H9 (cell line): ENCODE results near the gene FRYL. TPM values are rescaled to one million over a fixed set of nuclear protein-coding genes. Genes with fewer than 3 reads are reported as not detected.

Experiments used
- DNase-seq: peaks from one replicate; pipeline ENCODE4 v3.0.0-alpha.2; 2017
- H2AFZ ChIP-seq: one replicate; pipeline ENCODE4 v1.6.1; 2013; ENCODE audit warnings: mild to moderate bottlenecking, low read length, control low read depth, moderate library complexity
- H2AK5ac ChIP-seq: 2 replicates; pipeline ENCODE4 v1.6.1; 2013; ENCODE audit warnings: low read length, control low read depth, mixed read lengths; ENCODE audit not compliant: insufficient read length
- H2BK120ac ChIP-seq: one replicate; pipeline ENCODE4 v1.6.1; 2013; ENCODE audit warnings: low read depth, mild to moderate bottlenecking, low read length, control low read depth, inconsistent platforms; ENCODE audit not compliant: poor library complexity, severe bottlenecking
- H2BK12ac ChIP-seq: 2 replicates; pipeline ENCODE4 v1.6.1; 2013; ENCODE audit warnings: low read length, control low read depth, mixed read lengths, low read depth; ENCODE audit not compliant: insufficient read length
- H2BK15ac ChIP-seq: 2 replicates; pipeline ENCODE4 v1.6.1; 2013; ENCODE audit warnings: low read depth, low read length, control low read depth
- H2BK20ac ChIP-seq: one replicate; pipeline ENCODE4 v1.6.1; 2013; ENCODE audit warnings: low read depth, mild to moderate bottlenecking, low read length, control low read depth, inconsistent platforms; ENCODE audit not compliant: poor library complexity, severe bottlenecking
- H2BK5ac ChIP-seq: 2 replicates; pipeline ENCODE4 v1.6.1; 2013; ENCODE audit warnings: low read length, control low read depth, mixed read lengths; ENCODE audit not compliant: insufficient read length
- H3K14ac ChIP-seq: 2 replicates; pipeline ENCODE4 v1.6.1; 2013; ENCODE audit warnings: low read length, control low read depth; ENCODE audit not compliant: insufficient read depth
- H3K18ac ChIP-seq: 2 replicates; pipeline ENCODE4 v1.6.1; 2013; ENCODE audit warnings: low read depth, mild to moderate bottlenecking, mixed read lengths, low read length, control low read depth; ENCODE audit not compliant: insufficient read length
- H3K23ac ChIP-seq: 2 replicates; pipeline ENCODE4 v1.6.1; 2013; ENCODE audit warnings: low read length, control low read depth, mixed read lengths, low read depth; ENCODE audit not compliant: insufficient read length
- H3K23me2 ChIP-seq: 2 replicates; pipeline ENCODE4 v1.6.1; 2013; ENCODE audit warnings: low read depth, mild to moderate bottlenecking, mixed read lengths, low read length, control low read depth; ENCODE audit not compliant: insufficient read length, poor library complexity, severe bottlenecking
- H3K27ac ChIP-seq: 2 replicates; pipeline ENCODE4 v1.5.1; 2013; ENCODE audit warnings: low read length, control low read depth, mixed read lengths, low read depth; ENCODE audit not compliant: insufficient read length
- H3K27me3 ChIP-seq: 2 replicates; pipeline ENCODE4 v1.6.1; 2013; ENCODE audit warnings: low read length, control low read depth, inconsistent platforms; ENCODE audit not compliant: insufficient read depth
- H3K4ac ChIP-seq: 2 replicates; pipeline ENCODE4 v1.6.1; 2013; ENCODE audit warnings: low read depth, mild to moderate bottlenecking, control low read depth, inconsistent platforms, low read length, moderate library complexity
- H3K4me1 ChIP-seq: 2 replicates; pipeline ENCODE4 v1.6.1; 2013; ENCODE audit warnings: low read length, control low read depth, inconsistent platforms; ENCODE audit not compliant: insufficient read depth
- H3K4me2 ChIP-seq: 2 replicates; pipeline ENCODE4 v1.6.1; 2013; ENCODE audit warnings: low read length, control low read depth, mixed read lengths; ENCODE audit not compliant: insufficient read length, insufficient read depth
- H3K56ac ChIP-seq: 2 replicates; pipeline ENCODE4 v1.6.1; 2013; ENCODE audit warnings: low read depth, mild to moderate bottlenecking, mixed read lengths, low read length, control low read depth; ENCODE audit not compliant: insufficient read length
- H3K79me1 ChIP-seq: 2 replicates; pipeline ENCODE4 v1.6.1; 2013; ENCODE audit warnings: low read depth, mild to moderate bottlenecking, moderate library complexity, low read length, control low read depth, inconsistent platforms; ENCODE audit not compliant: insufficient read depth, poor library complexity, severe bottlenecking
- H3K79me2 ChIP-seq: 2 replicates; pipeline ENCODE4 v1.6.1; 2013; ENCODE audit warnings: low read length, control low read depth, inconsistent platforms; ENCODE audit not compliant: insufficient read depth
- H3K9ac ChIP-seq: 2 replicates; pipeline ENCODE4 v1.6.1; 2013; ENCODE audit warnings: low read length, control low read depth, mixed read lengths; ENCODE audit not compliant: insufficient read length; ENCODE audit errors: extremely low read depth
- H3K9me3 ChIP-seq: one replicate; pipeline ENCODE4 v1.6.1; 2013; ENCODE audit warnings: low read depth, low read length, inconsistent platforms; ENCODE audit not compliant: control insufficient read depth
- H3T11ph ChIP-seq: one replicate; pipeline ENCODE4 v1.6.1; 2013; ENCODE audit warnings: mild to moderate bottlenecking, low read length, control low read depth, inconsistent platforms
- H4K20me1 ChIP-seq: one replicate; pipeline ENCODE4 v1.6.1; 2013; ENCODE audit not compliant: control insufficient read depth, insufficient read length, insufficient read depth
- H4K5ac ChIP-seq: 2 replicates; pipeline ENCODE4 v1.6.1; 2013; ENCODE audit warnings: low read depth, mild to moderate bottlenecking, mixed read lengths, low read length, control low read depth; ENCODE audit not compliant: insufficient read length
- H4K8ac ChIP-seq: replicated peaks from 2 replicates; pipeline ENCODE4 v1.6.1; 2013; ENCODE audit warnings: low read length, control low read depth, mixed read lengths, low read depth; ENCODE audit not compliant: insufficient read length
- H4K91ac ChIP-seq: 2 replicates; pipeline ENCODE4 v1.6.1; 2013; ENCODE audit warnings: low read depth, mild to moderate bottlenecking, moderate library complexity, mixed read lengths, low read length, control low read depth; ENCODE audit not compliant: insufficient read length
- H3K27ac Mint-ChIP-seq, 3 experiments: 2 replicates in 2 of 3; 3 replicates in 1 of 3; pipeline ENCODE4 v1.8.0; 2020 to 2021; ENCODE audit warnings: mixed read lengths in 3 of 3, mild to moderate bottlenecking in 1 of 3, moderate library complexity in 1 of 3
- H3K27me3 Mint-ChIP-seq: 2 replicates; pipeline ENCODE4 v1.8.0; 2021; ENCODE audit warnings: low read depth, mild to moderate bottlenecking, moderate library complexity, mixed read lengths
- H3K36me3 Mint-ChIP-seq, 3 experiments: 2 replicates in 2 of 3; 3 replicates in 1 of 3; pipeline ENCODE4 v1.8.0; 2020 to 2021; ENCODE audit warnings: low read depth in 3 of 3, mixed read lengths in 3 of 3; ENCODE audit not compliant: insufficient read depth in 1 of 3
- H3K4me1 Mint-ChIP-seq, 2 experiments: 2 replicates each; pipeline ENCODE4 v1.8.0; 2020; ENCODE audit warnings: mixed read lengths in 2 of 2
- H3K4me3 Mint-ChIP-seq, 2 experiments: 2 replicates in 1 of 2; 3 replicates in 1 of 2; pipeline ENCODE4 v1.8.0; 2020 to 2021; ENCODE audit warnings: mild to moderate bottlenecking in 2 of 2, mixed read lengths in 2 of 2, moderate library complexity in 1 of 2
- H3K9me3 Mint-ChIP-seq, 2 experiments: 2 replicates in 1 of 2; 3 replicates in 1 of 2; pipeline ENCODE4 v1.8.0; 2020; ENCODE audit warnings: mild to moderate bottlenecking in 2 of 2, mixed read lengths in 2 of 2, moderate library complexity in 1 of 2
- WGBS: extraction: QIAGEN DNeasy Blood & Tissue Kit; methylation state at CpG from one replicate; pipeline ENCODE4 v1.1.7; 2013; ENCODE audit warnings: missing lambda C conversion rate, low lambda C conversion rate, mixed read lengths; ENCODE audit not compliant: insufficient read length; ENCODE audit errors: extremely low coverage; 5-methylcytosine and 5-hydroxymethylcytosine counted together
- total RNA-seq: library from RNA; stranded (reverse); gene quantifications from 2 replicates; pipeline ENCODE4 v1.2.1, GENCODE V29; 2021
- TF ChIP-seq, protein P1 (sequence below): fragments of 200-600 bp; sonication (generic); conservative IDR thresholded peaks from 3 replicates; pipeline ENCODE4 v1.8.0; 2021; ENCODE audit warnings: antibody characterized with exemption, mild to moderate bottlenecking

The FRYL gene
- total RNA-seq, 1 experiment from 2014 or later: 31.5 TPM

DNA sequence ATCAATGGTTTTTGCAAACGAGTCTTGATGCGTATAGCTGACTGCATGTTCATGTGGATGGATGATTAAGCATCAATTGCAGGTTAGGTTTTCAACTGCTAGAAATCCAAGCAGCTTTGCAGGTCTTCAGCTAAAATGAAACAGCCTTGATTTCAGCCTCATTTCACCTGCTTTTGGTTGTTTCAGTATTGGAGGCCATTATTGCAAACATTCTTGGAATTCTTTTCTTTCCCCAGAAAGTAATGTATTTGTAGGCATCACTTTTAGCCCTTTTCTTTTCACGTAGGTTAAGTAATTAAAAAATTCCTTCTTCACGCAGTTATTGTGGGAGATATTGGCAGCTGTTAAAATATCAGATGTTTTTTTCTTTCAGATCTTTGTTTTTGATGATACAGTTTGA, 281.2 kb downstream of the FRYL start:
- no peak overlapping the region for H3K14ac ChIP-seq
- H2BK5ac ChIP-seq: no peak overlapping the region
- no peak overlapping the region for H2AK5ac ChIP-seq
- H3K79me2 ChIP-seq: no peaks in the 10 kb centered on the region
- no peak overlapping the region for H4K5ac ChIP-seq
- no peak overlapping the region for H4K8ac ChIP-seq
- H4K91ac ChIP-seq: no peak overlapping the region
- H3K27me3 Mint-ChIP-seq: peaks cover 2% of the 10 kb centered on the region; the same call in 1 of the 2 replicates
- H3K4me1 ChIP-seq: no peaks in the 10 kb centered on the region
- no peaks in the 10 kb centered on the region for H3K9me3 ChIP-seq
- H3K79me1 ChIP-seq: no peaks in the 10 kb centered on the region
- H2AFZ ChIP-seq: no peak overlapping the region
- H2BK12ac ChIP-seq: no peak overlapping the region
- no peaks in the 10 kb centered on the region for H4K20me1 ChIP-seq
- no peak overlapping the region for H3K56ac ChIP-seq
- no peaks in the 10 kb centered on the region for H3K23me2 ChIP-seq
- H3K4me3 Mint-ChIP-seq: no peak overlapping the region
- no peak overlapping the region for H2BK120ac ChIP-seq
- no peak overlapping the region for H3K27ac ChIP-seq
- H3K27ac Mint-ChIP-seq: no peak overlapping the region
- no peak overlapping the region for H2BK20ac ChIP-seq
- peaks cover 5 to 8% of the 10 kb centered on the region in 2 experiments for H3K4me1 Mint-ChIP-seq
- H3T11ph ChIP-seq: no peak overlapping the region
- H2BK15ac ChIP-seq: no peak overlapping the region
- no peak overlapping the region for H3K23ac ChIP-seq
- no peak overlapping the region for H3K9ac ChIP-seq
- no peak overlapping the region for H3K4me2 ChIP-seq
- peaks cover 5 to 24% (median 17%) of the 10 kb centered on the region in 3 experiments; a peak in 6 of 7 replicates for H3K36me3 Mint-ChIP-seq
- TF ChIP-seq, protein P1, sequence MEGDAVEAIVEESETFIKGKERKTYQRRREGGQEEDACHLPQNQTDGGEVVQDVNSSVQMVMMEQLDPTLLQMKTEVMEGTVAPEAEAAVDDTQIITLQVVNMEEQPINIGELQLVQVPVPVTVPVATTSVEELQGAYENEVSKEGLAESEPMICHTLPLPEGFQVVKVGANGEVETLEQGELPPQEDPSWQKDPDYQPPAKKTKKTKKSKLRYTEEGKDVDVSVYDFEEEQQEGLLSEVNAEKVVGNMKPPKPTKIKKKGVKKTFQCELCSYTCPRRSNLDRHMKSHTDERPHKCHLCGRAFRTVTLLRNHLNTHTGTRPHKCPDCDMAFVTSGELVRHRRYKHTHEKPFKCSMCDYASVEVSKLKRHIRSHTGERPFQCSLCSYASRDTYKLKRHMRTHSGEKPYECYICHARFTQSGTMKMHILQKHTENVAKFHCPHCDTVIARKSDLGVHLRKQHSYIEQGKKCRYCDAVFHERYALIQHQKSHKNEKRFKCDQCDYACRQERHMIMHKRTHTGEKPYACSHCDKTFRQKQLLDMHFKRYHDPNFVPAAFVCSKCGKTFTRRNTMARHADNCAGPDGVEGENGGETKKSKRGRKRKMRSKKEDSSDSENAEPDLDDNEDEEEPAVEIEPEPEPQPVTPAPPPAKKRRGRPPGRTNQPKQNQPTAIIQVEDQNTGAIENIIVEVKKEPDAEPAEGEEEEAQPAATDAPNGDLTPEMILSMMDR: no peak
- no peak overlapping the region for H3K4ac ChIP-seq
- H3K9me3 Mint-ChIP-seq: no peaks in the 10 kb centered on the region
- H3K27me3 ChIP-seq: no peaks in the 10 kb centered on the region
- no CpG with 5 or more reads among the region's 4 CpGs for WGBS
- no peak for DNase-seq
- no peak overlapping the region for H3K18ac ChIP-seq
